ENCODE measurements around the gene UBE3C. TPM values are rescaled to one million over a fixed set of nuclear protein-coding genes. Genes with fewer than 3 reads are reported as not detected.

Gene UBE3C
- total RNA-seq, 1 experiment from 2014 or later = 73.1 TPM

Other genes with a start within 250 kb of the UBE3C start
- 54.8 and 58.7 TPM in 2 replicates for gene LMBR1, start 245.7 kb upstream of the UBE3C start, total RNA-seq (2014; rRNA removed; shearing (Covaris generic))
- 11.8 and 18.1 TPM in 2 replicates for gene NOM1, start 189.2 kb upstream of the UBE3C start, total RNA-seq (2014; rRNA removed; shearing (Covaris generic))
- gene MNX1, start 128.3 kb upstream of the UBE3C start, total RNA-seq (2014; rRNA removed; shearing (Covaris generic)) = 1.8 and 2.0 TPM in 2 replicates
- 97.4 and 101 TPM in 2 replicates for gene DNAJB6, start 198.1 kb downstream of the UBE3C start, total RNA-seq (2014; rRNA removed; shearing (Covaris generic))